DND-41 (cell line): ENCODE data around the gene TMEM132D.

Source experiments
- EZH2 ChIP-seq: IDR thresholded peaks from 3 replicates; pipeline ENCODE4 v1.6.1; 2012; ENCODE audit warnings: borderline replicate concordance, low read depth, mild to moderate bottlenecking, moderate library complexity, low read length, inconsistent platforms; ENCODE audit not compliant: severe bottlenecking
- TF ChIP-seq, protein P1 (sequence below): IDR thresholded peaks from 2 replicates; pipeline ENCODE4 v1.5.1; 2012; ENCODE audit warnings: borderline replicate concordance, low read length, moderate library complexity, mild to moderate bottlenecking; ENCODE audit not compliant: poor library complexity, severe bottlenecking; ENCODE audit errors: extremely low read depth

DNA sequence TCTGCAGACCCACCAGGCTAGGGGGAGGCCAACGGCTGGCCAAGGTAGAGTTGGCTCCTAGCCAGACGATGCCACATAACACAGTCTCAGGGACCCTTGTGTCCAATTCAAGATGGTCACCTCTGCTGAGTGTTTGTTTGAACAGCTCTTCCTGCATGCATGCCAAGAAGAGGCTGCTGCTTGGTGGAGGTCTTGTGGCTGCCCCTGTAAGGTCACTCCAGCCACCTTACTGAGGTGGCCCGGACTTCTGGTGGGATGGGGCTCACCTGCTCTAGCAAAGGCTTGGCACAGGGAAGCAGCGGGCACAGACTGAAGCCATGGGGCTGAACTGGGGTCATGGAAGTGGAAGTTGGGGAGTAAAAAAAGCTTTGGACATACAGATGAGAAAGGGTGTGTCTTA, 840.2 kb downstream of the TMEM132D start:
- TF ChIP-seq, protein P1, sequence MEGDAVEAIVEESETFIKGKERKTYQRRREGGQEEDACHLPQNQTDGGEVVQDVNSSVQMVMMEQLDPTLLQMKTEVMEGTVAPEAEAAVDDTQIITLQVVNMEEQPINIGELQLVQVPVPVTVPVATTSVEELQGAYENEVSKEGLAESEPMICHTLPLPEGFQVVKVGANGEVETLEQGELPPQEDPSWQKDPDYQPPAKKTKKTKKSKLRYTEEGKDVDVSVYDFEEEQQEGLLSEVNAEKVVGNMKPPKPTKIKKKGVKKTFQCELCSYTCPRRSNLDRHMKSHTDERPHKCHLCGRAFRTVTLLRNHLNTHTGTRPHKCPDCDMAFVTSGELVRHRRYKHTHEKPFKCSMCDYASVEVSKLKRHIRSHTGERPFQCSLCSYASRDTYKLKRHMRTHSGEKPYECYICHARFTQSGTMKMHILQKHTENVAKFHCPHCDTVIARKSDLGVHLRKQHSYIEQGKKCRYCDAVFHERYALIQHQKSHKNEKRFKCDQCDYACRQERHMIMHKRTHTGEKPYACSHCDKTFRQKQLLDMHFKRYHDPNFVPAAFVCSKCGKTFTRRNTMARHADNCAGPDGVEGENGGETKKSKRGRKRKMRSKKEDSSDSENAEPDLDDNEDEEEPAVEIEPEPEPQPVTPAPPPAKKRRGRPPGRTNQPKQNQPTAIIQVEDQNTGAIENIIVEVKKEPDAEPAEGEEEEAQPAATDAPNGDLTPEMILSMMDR, result no peak
- no peak for TF ChIP-seq EZH2
